Gastrocnemius medialis (tissue), 4 donors: ENCODE data around the gene CYLD.

Experiments
- CTCF ChIP-seq, 5 experiments: fragments of 450-650 bp in 3 of 5; fragments of 200-600 bp in 2 of 5; sonication (generic) in 2 of 5; IDR thresholded peaks in 4 of 5; conservative IDR thresholded peaks in 1 of 5; 1 replicate in 4 of 5; 2 replicates in 1 of 5; pipeline ENCODE4 v1.5.1; 2016 to 2019; ENCODE audit warnings: antibody characterized with exemption in 5 of 5, mild to moderate bottlenecking in 3 of 5, moderate library complexity in 3 of 5
- POLR2A ChIP-seq, 2 donors: fragments of 450-650 bp; IDR thresholded peaks; one replicate each; pipeline ENCODE4 v1.6.1; 2017; ENCODE audit warnings: antibody characterized with exemption in 2 of 2, mild to moderate bottlenecking in 2 of 2, moderate library complexity in 2 of 2

GRCh38 chr16:50845296-50845695, 103.4 kb downstream of the CYLD start:
- TF ChIP-seq POLR2A (IDR thresholded peaks at IDR 0.05) (no peak), CTCF (IDR thresholded peaks at IDR 0.05 in 4 of 5, conservative IDR thresholded peaks at IDR 0.05 in 1 of 5) (no peak)
